Measurements from ENCODE around the gene KPTN.

The KPTN gene

DNA sequence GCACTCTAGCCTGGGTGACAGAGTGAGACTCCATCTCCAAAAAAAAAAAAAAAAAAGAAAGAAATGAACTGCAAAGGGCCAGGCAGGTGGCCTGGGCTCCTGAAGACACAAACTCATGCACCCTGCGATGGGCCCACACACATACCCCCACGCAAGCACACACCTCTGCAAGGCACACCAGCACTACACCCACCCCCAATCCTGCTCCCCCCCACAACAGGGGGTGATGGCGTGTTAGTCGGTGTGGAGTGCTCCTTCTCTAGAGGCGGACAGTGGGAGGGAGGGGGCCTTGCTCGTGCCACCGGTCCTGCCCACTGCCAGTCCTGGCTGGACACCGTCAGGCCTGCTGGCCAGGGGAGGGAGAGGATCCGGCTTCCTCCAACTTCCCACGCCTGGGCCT lies 10.7 kb downstream of the KPTN start:
- TF ChIP-seq, protein P1, sequence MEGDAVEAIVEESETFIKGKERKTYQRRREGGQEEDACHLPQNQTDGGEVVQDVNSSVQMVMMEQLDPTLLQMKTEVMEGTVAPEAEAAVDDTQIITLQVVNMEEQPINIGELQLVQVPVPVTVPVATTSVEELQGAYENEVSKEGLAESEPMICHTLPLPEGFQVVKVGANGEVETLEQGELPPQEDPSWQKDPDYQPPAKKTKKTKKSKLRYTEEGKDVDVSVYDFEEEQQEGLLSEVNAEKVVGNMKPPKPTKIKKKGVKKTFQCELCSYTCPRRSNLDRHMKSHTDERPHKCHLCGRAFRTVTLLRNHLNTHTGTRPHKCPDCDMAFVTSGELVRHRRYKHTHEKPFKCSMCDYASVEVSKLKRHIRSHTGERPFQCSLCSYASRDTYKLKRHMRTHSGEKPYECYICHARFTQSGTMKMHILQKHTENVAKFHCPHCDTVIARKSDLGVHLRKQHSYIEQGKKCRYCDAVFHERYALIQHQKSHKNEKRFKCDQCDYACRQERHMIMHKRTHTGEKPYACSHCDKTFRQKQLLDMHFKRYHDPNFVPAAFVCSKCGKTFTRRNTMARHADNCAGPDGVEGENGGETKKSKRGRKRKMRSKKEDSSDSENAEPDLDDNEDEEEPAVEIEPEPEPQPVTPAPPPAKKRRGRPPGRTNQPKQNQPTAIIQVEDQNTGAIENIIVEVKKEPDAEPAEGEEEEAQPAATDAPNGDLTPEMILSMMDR (IDR thresholded peaks at IDR 0.05; ENCODE audit: low read depth, low read length): no peak
- Histone ChIP-seq H3K27me3 (ENCODE audit: insufficient read depth, low read depth, severe bottlenecking) (no peaks in the 10 kb centered on the region), H3K36me3 (peaks cover 7% of the 10 kb centered on the region), H3K9me3 (ENCODE audit: severe bottlenecking) (no peaks in the 10 kb centered on the region), H3K27ac (peak overlapping the region; percentile 82), H3K4me3 (ENCODE audit: low read depth, low read length) (no peak overlapping the region)
- DNase-seq: no peak

DNA sequence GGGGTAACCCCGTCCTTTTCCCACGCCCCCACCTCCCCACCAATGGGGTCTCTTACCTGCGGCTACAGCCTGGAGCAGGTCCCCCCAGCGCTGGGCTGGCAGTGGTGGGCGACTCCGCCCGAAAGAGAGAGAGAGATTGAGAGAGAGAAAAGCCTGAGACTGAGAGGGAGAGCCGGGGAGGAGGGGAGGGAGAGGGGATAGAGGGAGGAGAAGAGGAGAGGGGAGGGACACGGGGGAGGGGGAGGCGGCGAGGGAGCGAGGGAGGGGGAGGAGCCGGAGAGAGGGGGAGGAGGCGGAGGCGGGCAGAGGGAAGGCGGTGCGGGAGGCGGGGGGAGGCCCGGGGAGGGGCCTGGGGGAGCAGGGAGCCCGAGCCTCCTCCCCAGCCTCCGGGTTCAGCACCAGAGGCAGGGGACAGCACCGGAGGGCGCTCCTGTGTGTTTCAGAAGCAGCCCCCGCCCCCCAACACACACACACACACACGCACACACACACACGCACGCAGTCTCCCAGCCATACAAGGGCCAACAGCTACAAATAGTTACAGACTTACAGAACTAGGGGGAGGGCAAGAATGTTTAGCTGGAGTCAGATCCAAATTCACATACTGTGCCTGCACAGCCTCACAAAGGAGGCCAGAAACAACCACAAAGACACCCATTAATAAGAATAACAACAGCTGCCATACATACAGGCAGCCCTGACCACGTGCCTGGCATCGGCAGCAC lies 12.1 kb downstream of the KPTN start, which contains the start of gene SLC8A2:
Gene SLC8A2, minus strand, starts transcription at position 161 of the 725 bp plus-strand sequence. CDS start 5,490 bp downstream, outside the sequence.
- DNase-seq: peak; percentile 93
- H3K27ac ChIP-seq: peak within 1 kb of the TSS; percentile 83
- H3K27me3 ChIP-seq (ENCODE audit: insufficient read depth, low read depth, severe bottlenecking): no peaks in the 10 kb centered on the region
- H3K9me3 ChIP-seq (ENCODE audit: severe bottlenecking): no peaks in the 10 kb centered on the region
- TF ChIP-seq, protein P1 (IDR thresholded peaks at IDR 0.05; ENCODE audit: low read depth, low read length): no peak
- peaks cover 7% of the 10 kb centered on the region for H3K36me3 ChIP-seq
- peak within 1 kb of the TSS; percentile 86 for H3K4me3 ChIP-seq (ENCODE audit: low read depth, low read length)

DNA sequence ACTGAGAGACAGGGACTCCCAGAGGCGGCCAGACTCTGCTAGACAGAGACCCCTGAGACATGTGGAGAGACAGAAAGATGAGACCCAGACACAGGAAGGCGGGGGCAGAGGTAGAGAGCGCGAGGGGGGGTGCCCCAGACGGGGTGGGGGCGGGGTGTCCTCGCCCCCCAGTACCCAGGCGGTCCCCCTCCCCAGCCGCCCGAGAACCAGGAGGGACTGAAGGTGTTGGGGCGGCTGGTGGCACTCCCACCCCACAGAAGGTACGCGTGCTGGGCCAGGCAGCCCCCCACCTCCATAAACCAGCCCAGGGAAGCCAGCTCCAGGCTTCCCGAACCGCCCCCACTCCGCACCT lies 12.7 kb downstream of the KPTN start:
- peak overlapping the region; percentile 86 for H3K4me3 ChIP-seq (ENCODE audit: low read depth, low read length)
- H3K9me3 ChIP-seq (ENCODE audit: severe bottlenecking): no peaks in the 10 kb centered on the region
- no peak for DNase-seq
- H3K27ac ChIP-seq: peak overlapping the region; percentile 83
- H3K27me3 ChIP-seq (ENCODE audit: insufficient read depth, low read depth, severe bottlenecking): no peaks in the 10 kb centered on the region
- TF ChIP-seq, protein P1 (IDR thresholded peaks at IDR 0.05; ENCODE audit: low read depth, low read length): no peak
- H3K36me3 ChIP-seq: peaks cover 4% of the 10 kb centered on the region

DNA sequence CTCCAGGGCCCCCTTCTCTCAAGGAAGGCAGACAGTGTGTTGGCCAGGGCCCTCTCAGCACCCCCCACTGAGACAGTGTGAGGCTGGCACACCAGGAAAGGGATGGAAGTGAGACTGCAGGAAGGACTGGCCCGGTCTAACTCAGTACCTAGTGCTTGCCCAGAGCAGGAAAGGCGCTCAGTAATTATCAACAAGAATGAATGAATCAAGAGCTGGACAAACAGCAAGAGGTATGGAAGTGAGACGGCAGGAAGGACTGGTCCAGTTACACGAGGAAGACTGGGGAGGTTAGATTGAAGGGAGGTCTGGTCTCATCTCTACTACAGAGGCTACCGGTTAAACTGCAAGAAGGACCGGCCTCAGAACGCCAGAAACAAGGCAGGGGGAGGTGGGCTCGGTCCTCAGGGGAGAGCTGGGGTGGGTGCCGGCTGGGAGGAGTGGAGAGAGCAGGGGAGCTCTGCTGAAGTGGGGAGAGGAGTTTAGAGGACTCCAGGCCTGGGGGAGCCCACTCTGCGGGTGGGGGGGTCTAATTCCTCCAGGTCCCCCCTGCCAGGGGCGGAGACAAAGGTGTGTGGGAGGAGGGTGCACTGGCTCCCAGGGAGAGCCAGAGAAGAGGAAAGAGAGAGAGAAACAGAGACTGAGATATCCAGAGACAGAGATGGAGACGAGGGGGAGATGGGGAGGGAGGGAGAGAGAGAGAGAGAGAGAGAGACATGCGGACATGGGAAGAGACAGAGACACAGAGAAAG lies 13.4 kb downstream of the KPTN start:
- peak overlapping the region; percentile 86 for H3K4me3 ChIP-seq (ENCODE audit: low read depth, low read length)
- TF ChIP-seq, protein P1 (IDR thresholded peaks at IDR 0.05; ENCODE audit: low read depth, low read length): no peak
- peak overlapping the region; percentile 83; the same call in 1 of the 2 replicates for H3K27ac ChIP-seq
- H3K9me3 ChIP-seq (ENCODE audit: severe bottlenecking): no peaks in the 10 kb centered on the region
- DNase-seq: no peak
- H3K27me3 ChIP-seq (ENCODE audit: insufficient read depth, low read depth, severe bottlenecking): no peaks in the 10 kb centered on the region
- H3K36me3 ChIP-seq: peaks cover 7% of the 10 kb centered on the region

DNA sequence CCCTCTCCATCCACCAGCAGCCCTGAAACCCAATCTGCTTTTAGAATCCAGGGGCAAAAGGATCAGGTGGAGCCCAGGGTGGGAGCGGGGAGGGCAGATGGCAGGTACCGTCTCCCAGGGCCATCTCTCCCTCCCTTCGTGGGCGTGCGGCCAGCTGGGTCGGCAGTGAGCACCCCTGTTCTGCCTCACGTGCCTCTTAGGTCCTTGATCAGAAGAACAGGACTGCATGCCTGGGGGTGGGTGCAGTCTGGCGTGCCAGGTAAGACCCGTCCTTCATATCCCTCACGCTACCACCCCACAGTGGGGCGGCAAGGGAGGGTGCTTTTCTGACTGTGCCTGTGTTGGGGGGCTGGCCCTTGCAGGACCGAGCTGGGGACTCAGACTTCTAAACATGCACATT lies 14.3 kb downstream of the KPTN start:
- H3K27me3 ChIP-seq (ENCODE audit: insufficient read depth, low read depth, severe bottlenecking): no peaks in the 10 kb centered on the region
- H3K9me3 ChIP-seq (ENCODE audit: severe bottlenecking): no peaks in the 10 kb centered on the region
- no peak overlapping the region for H3K4me3 ChIP-seq (ENCODE audit: low read depth, low read length)
- peaks cover 13% of the 10 kb centered on the region for H3K36me3 ChIP-seq
- TF ChIP-seq, protein P1 (IDR thresholded peaks at IDR 0.05; ENCODE audit: low read depth, low read length): no peak
- H3K27ac ChIP-seq: peak overlapping the region; percentile 18; the same call in 1 of the 2 replicates
- no peak for DNase-seq

Measured in WERI-Rb-1 (cell line).